Mucosa of descending colon (tissue), 3 donors: ENCODE data around the gene CABP4. TPM values are rescaled to one million over a fixed set of nuclear protein-coding genes. Genes with fewer than 3 reads are reported as not detected.

Experiments used
- ATAC-seq: fragments of 200-7000 bp; cut with Tn5 transposase; one replicate; pipeline ENCODE4 v1.9.1; 2020; ENCODE audit warnings: mild to moderate bottlenecking, moderate library complexity
- DNase-seq, 3 donors: peaks; one replicate each; pipeline ENCODE4 v3.0.0-alpha.2; 2020
- H3K36me3 ChIP-seq: fragments of 200-600 bp; one replicate; pipeline ENCODE4 v1.8.0; 2021; ENCODE audit warnings: low read depth, mild to moderate bottlenecking
- H3K4me1 ChIP-seq: fragments of 200-600 bp; one replicate; pipeline ENCODE4 v1.8.0; 2021; ENCODE audit warnings: low read depth, mild to moderate bottlenecking
- H3K4me3 ChIP-seq: fragments of 200-600 bp; one replicate; pipeline ENCODE4 v1.8.0; 2021; ENCODE audit warnings: mild to moderate bottlenecking
- H3K9me3 ChIP-seq: fragments of 200-600 bp; one replicate; pipeline ENCODE4 v1.8.0; 2021; ENCODE audit warnings: mild to moderate bottlenecking
- intact Hi-C, 2 donors: fragments of 100-400 bp; cut with DNase I in 1 of 2; cut with micrococcal nuclease in 1 of 2; formaldehyde crosslinking; loops; one replicate each; pipeline versions ENCODE4 v1.11.0 to v1.11.1; 2022; cut with DNase I, micrococcal nuclease
- total RNA-seq, 3 donors: library from RNA; stranded (reverse); fragmentation: NEBNext Ultra II Directional in 2 of 3; extraction: Animal tissue kit (Norgen Biotek cat#: 25700) in 2 of 3; gene quantifications; one replicate each; pipeline versions ENCODE4 v1.2.1 to v1.2.4, GENCODE V29; 2021 to 2023
- TF ChIP-seq, protein P1 (sequence below): fragments of 200-600 bp; IDR thresholded peaks from one replicate; pipeline ENCODE4 v1.8.0; 2022; ENCODE audit warnings: antibody characterized with exemption, mild to moderate bottlenecking
- donor health status: DM: no; HTN: no; CAD: no; lungs with moderate emphysema.
- donor health status: DM: no; HTN: no; CAD: no.
- donor health status: DM: no; HTN: yes; CAD: no.

CABP4 gene
- total RNA-seq, 3 donors from 2014 or later = 0.95 to 1.9 (median 1.2) TPM

- Histone ChIP-seq H3K4me1 (peaks cover 21% of the 10 kb centered on the region), H3K9me3 (no peaks in the 10 kb centered on the region), H3K36me3 (no peaks in the 10 kb centered on the region), H3K4me3 (no peak overlapping the region)
- DNase-seq = no peak
- intact Hi-C loops = no loop called here
- ATAC-seq = no peak
- TF ChIP-seq, protein P1, sequence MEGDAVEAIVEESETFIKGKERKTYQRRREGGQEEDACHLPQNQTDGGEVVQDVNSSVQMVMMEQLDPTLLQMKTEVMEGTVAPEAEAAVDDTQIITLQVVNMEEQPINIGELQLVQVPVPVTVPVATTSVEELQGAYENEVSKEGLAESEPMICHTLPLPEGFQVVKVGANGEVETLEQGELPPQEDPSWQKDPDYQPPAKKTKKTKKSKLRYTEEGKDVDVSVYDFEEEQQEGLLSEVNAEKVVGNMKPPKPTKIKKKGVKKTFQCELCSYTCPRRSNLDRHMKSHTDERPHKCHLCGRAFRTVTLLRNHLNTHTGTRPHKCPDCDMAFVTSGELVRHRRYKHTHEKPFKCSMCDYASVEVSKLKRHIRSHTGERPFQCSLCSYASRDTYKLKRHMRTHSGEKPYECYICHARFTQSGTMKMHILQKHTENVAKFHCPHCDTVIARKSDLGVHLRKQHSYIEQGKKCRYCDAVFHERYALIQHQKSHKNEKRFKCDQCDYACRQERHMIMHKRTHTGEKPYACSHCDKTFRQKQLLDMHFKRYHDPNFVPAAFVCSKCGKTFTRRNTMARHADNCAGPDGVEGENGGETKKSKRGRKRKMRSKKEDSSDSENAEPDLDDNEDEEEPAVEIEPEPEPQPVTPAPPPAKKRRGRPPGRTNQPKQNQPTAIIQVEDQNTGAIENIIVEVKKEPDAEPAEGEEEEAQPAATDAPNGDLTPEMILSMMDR = no peak
Observed at GRCh38 chr11:67411785-67412152, 43.4 kb upstream of the CABP4 start.

DNA sequence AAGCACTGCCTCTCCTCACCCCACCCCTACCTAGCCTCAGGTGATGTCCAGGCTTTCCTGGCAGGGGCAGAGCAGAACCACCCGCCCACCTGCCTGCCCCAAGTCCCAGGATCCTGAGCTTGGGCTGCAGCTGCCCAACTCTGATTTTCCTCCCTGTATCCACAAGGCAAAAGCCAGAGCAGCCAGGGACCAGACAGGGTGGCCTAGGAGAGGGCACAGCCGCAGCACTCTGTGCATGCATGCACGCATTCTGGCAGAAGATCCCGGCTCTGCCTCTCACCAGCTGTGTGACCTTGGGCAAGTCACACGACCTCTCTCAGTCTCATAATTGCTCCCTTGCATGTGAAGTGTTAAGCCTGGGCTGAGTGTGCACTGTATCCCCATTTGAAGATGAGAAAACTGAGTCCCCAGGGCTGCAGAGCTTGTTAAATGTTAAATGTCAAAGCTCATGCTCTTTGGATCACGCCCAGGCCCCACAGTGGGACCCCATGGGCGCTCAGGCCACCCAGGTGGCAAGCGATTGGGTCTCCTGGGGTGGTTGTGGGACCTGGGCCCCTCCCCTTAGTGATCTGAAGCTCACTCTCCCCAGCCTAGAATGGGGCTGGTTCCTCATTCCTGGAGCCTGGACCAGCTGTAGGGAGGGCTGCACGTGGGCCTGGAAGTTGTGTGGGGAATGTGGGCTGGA is 42.5 kb upstream of the CABP4 start:
- no peaks in the 10 kb centered on the region for H3K36me3 ChIP-seq
- TF ChIP-seq, protein P1 = no peak
- DNase-seq (peak in 1 of 3 donors; percentile 46), ATAC-seq (no peak)
- H3K4me1 ChIP-seq = peaks cover 22% of the 10 kb centered on the region
- intact Hi-C loops = no loop called here
- H3K9me3 ChIP-seq = no peaks in the 10 kb centered on the region
- H3K4me3 ChIP-seq = no peak overlapping the region

GRCh38 chr11:67413266-67413849 is 41.8 kb upstream of the CABP4 start:
- no peak for ATAC-seq
- Histone ChIP-seq H3K36me3 (no peaks in the 10 kb centered on the region), H3K4me3 (no peak overlapping the region), H3K4me1 (peaks cover 22% of the 10 kb centered on the region), H3K9me3 (no peaks in the 10 kb centered on the region)
- TF ChIP-seq, protein P1 = no peak
- intact Hi-C loops = no loop called here
- DNase-seq = no peak

DNA sequence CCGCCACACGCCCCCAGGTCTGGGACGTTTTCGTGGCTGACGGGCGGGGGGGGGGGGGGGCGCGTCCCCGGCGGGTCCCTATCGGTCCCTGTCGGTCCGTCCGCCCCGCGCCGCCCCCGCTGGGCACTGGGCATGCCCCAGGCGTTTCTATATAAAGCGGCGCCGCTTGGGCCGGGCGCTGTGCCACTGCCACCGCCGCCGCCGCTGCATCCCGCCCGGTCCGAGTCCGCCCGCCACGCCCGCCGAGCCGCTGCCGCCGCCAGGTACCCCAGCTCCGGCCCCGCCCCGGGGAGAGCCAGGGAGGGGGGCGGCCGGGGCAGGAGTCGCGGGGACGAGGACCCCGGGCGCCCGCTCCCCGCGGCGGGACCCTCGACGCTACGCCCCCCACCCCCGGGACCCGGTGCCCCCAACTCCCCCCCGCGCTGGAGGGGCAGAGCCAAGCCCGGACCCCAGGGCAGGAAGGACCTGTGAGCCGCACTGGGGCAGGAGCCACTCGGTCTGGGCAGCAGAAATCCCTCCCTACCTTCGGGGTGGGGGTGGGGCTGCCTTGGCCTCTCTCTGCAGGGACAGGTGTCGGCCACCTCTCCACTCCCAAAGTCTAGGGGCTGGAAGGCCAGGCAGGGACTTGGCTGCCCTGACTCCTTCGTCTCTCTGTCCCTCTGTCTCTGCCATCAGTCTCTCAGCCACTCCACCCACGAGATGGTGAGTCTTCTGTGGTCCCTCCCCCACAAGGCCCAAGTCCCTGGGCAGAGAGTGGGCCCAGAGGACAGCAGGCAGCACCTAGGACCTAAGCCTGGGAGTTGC is 39.5 kb upstream of the CABP4 start, which contains the start of gene CARNS1:
TSS of gene CARNS1 (plus strand) at position 178 of the 804 bp plus-strand sequence. CDS start at position 700, 522 bp downstream.
- peak; percentile 19 for ATAC-seq
- Histone ChIP-seq H3K36me3 (no peaks in the 10 kb centered on the region), H3K9me3 (no peaks in the 10 kb centered on the region), H3K4me1 (peaks cover 27% of the 10 kb centered on the region), H3K4me3 (no peak within 1 kb of the TSS)
- TF ChIP-seq, protein P1 = no peak
- intact Hi-C loops = no loop called here
- DNase-seq = peak in 1 of 3 donors; percentile 49

DNA sequence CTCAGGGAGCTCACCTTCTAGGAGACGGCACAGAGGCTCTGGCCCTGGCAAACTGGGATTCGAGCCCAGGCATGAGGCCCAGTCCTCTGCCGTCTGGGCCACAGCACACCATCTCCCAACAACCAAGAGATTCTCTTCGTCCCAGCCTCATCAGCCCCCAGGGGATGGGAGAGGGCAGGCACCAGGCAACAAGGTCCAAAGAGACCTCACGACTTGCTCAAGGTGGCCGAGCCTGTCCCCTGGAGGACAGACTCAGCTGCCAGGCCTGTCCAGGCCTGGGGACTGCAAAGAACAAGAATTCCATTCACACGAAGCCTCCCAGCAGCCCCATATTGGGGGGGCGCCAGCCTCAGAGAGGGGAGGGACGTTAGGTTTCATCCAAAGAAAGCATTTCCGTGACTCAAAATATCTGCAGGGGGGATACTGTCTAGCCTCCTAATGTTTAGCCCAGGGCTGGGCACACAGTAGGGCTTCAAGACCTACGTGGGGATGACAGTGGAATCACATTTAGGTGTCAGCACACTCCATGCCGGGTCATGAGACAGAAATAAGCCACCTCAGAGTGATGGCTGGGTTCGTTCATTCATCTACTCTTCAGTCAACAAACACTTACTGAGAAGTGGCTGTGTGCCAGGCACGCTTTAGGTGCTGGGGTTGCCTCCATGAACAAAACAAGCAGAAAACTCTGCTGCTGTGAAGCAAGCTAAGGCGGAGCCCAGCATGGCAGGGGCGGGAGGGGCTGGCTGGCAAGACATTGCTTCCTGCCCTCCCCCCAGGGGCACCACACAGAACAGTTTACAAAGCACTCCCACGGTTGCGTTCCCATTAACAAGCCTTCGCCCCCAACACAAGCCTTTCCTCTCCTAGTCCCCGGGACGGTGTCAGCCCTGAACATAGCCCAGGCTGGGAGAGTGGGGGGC is 38.5 kb upstream of the CABP4 start:
- intact Hi-C loops = no loop called here
- TF ChIP-seq, protein P1 = no peak
- Histone ChIP-seq H3K4me1 (peaks cover 32% of the 10 kb centered on the region), H3K36me3 (peaks cover 3% of the 10 kb centered on the region), H3K9me3 (no peaks in the 10 kb centered on the region), H3K4me3 (no peak overlapping the region)
- ATAC-seq (peak; percentile 2), DNase-seq (peak in 2 of 3 donors; percentile 40 to 82)
